ENCODE measurements around the gene TP53BP2.

The TP53BP2 gene

GRCh38 chr1:223802032-223802431, 43.7 kb downstream of the TP53BP2 start:
- DNase-seq (ENCODE audit: low read depth, low spot score), result no peak

GRCh38 chr1:223796210-223796609, 49.5 kb downstream of the TP53BP2 start:
- no peak for DNase-seq (ENCODE audit: low read depth, low spot score)

GRCh38 chr1:223794136-223794880, 51.4 kb downstream of the TP53BP2 start:
- DNase-seq (ENCODE audit: low read depth, low spot score), result no peak

- DNase-seq (ENCODE audit: low read depth, low spot score), result no peak
Observed at GRCh38 chr1:223793716-223794115, 52.0 kb downstream of the TP53BP2 start.

GRCh38 chr1:223792046-223792445, 53.7 kb downstream of the TP53BP2 start:
- no peak for DNase-seq (ENCODE audit: low read depth, low spot score)

GRCh38 chr1:223788746-223789415, 56.9 kb downstream of the TP53BP2 start:
- no peak for DNase-seq (ENCODE audit: low read depth, low spot score)

GRCh38 chr1:223785808-223786207, 59.9 kb downstream of the TP53BP2 start:
- no peak for DNase-seq (ENCODE audit: low read depth, low spot score)

- DNase-seq (ENCODE audit: low read depth, low spot score), result no peak
Observed at GRCh38 chr1:223784541-223784940, 61.2 kb downstream of the TP53BP2 start.

GRCh38 chr1:223783676-223784075, 62.1 kb downstream of the TP53BP2 start:
- DNase-seq (ENCODE audit: low read depth, low spot score), result no peak

GRCh38 chr1:223780949-223781348, 64.8 kb downstream of the TP53BP2 start:
- DNase-seq (ENCODE audit: low read depth, low spot score), result no peak

GRCh38 chr1:223780318-223780717, 65.4 kb downstream of the TP53BP2 start:
- no peak for DNase-seq (ENCODE audit: low read depth, low spot score)

GRCh38 chr1:223776826-223777454, 68.8 kb downstream of the TP53BP2 start:
- DNase-seq (ENCODE audit: low read depth, low spot score), result no peak

GRCh38 chr1:223776075-223776814, 69.5 kb downstream of the TP53BP2 start:
- no peak for DNase-seq (ENCODE audit: low read depth, low spot score)

GRCh38 chr1:223775711-223776074, 70.1 kb downstream of the TP53BP2 start:
- DNase-seq (ENCODE audit: low read depth, low spot score), result no peak

- DNase-seq (ENCODE audit: low read depth, low spot score), result no peak
Observed at GRCh38 chr1:223775054-223775453, 70.7 kb downstream of the TP53BP2 start.

GRCh38 chr1:223774134-223774814, 71.5 kb downstream of the TP53BP2 start:
- no peak for DNase-seq (ENCODE audit: low read depth, low spot score)

- DNase-seq (ENCODE audit: low read depth, low spot score), result no peak
Observed at GRCh38 chr1:223772771-223773160, 73.0 kb downstream of the TP53BP2 start.

GRCh38 chr1:223771814-223772770, 73.7 kb downstream of the TP53BP2 start:
- no peak for DNase-seq (ENCODE audit: low read depth, low spot score)

GRCh38 chr1:223771469-223771813, 74.3 kb downstream of the TP53BP2 start:
- no peak for DNase-seq (ENCODE audit: low read depth, low spot score)

- no peak for DNase-seq (ENCODE audit: low read depth, low spot score)
Observed at GRCh38 chr1:223770621-223771315, 75.0 kb downstream of the TP53BP2 start.
